Measurements from ENCODE around the gene ASPRV1.

GRCh38 chr2:69950241-69950640, 11.2 kb downstream of the ASPRV1 start:
- no peak for TF ChIP-seq TAF1 (conservative IDR thresholded peaks at IDR 0.05)
- no peak for TF ChIP-seq CTCF (IDR thresholded peaks at IDR 0.05; ENCODE audit: low read depth, low read length, missing input control)
- no peak for TF ChIP-seq FOXA2 (IDR thresholded peaks at IDR 0.05)
- no peak for TF ChIP-seq GABPA (IDR thresholded peaks at IDR 0.05 in 1 of 2, conservative IDR thresholded peaks at IDR 0.05 in 1 of 2)
- no peak for TF ChIP-seq MAX (IDR thresholded peaks at IDR 0.05)
- TF ChIP-seq ATF3 (IDR thresholded peaks at IDR 0.05), result no peak
- TF ChIP-seq FOXA1 (IDR thresholded peaks at IDR 0.05), result no peak
- no peak for TF ChIP-seq RAD21 (IDR thresholded peaks at IDR 0.05)
- no peak for TF ChIP-seq YY1 (IDR thresholded peaks at IDR 0.05)
- TF ChIP-seq NR2F2 (IDR thresholded peaks at IDR 0.05), result no peak
- no peak for TF ChIP-seq EGR1 (IDR thresholded peaks at IDR 0.05; ENCODE audit: low read depth in 2 of 2)
- TF ChIP-seq JUND (IDR thresholded peaks at IDR 0.05), result no peak

Data from liver (tissue), 3 donors.